HG03103 (cell line): ENCODE results near the gene FUCA2.
"Not testable (repeated sequence)": the region's sequence is repeated elsewhere in the genome, so short reads cannot be mapped to it uniquely, and the experiment has no call there.

ENCODE experiments used
- ATAC-seq: cut with Tn5 transposase; IDR thresholded peaks from one replicate; pipeline ENCODE4 v1.9.1; 2021; ENCODE audit warnings: low read depth; ENCODE audit not compliant: unreplicated experiment

FUCA2 gene

DNA sequence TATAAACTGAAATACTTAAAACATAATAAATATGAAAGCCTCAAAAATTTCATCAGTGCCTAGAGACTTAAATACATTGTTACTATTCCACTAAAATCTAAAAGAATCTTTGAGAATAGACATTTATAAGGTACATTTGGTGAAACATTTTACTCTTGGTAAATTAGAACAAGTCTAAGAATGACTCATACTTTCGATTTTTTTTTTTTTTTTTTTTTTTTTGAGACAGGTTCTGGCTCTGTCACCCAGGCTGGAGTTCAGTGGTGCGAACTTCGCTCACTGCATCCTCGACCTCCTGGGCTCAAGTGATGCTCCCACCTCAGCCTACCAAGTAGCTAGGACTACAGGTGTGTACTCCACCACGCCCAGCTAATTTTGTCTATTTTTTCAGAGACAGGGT, 6.4 kb downstream of the FUCA2 start:
- ATAC-seq = no peak

DNA sequence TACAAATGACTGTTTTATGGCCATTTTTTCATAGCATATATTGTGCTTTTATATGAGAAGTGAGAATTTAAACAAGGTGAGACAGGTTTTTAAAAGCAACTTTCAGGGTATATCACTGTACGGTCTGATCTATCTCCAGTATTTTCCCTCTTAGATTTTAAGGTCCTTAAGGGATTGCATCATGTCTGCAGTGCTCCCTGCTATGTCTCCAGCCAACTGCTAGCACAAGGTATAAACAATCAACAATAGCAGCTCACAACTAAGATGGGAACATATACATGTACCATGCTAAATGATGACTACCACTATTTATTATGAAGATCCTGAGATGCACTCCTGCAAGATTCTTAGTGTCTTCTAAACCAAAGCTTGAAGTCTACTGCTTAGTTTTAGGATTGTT, 7.2 kb downstream of the FUCA2 start:
- no peak for ATAC-seq

DNA sequence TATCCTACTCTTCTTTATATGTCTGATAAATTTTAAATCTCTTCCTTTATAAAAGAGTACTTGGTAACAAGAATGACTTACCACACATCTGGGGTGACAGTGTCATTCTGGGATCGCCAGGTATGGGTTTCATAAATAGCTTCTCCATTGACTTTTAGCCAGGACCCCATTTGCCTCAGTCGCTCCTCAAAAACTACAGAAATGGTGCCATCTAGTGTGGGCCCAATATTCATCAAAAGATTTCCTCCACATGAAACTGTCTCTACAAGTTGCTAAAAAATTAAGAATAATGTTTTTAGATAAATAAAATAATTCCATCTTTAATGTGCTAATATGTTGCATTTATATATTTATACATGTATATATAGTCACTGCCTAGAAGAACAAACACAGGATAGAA, 9.7 kb downstream of the FUCA2 start:
- ATAC-seq = no peak

DNA sequence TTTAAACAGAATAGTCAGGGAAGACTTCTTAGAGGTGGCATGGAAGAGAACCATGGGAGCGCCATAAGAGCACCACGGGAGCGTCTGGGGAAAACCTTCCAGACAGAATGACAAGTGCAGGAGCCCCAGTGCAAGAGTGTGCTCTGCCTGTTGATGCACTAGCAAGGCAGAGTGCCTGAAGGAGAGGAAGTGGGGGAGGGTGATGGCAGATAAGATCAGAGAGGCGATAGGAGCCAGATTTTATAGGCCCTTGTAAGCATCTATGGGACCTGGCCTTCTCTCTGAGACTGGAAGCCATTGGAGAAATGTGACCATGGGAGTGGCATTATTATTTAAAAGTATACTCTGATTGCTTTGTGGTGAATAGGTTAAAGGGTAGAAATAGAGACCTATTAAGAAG, 13.1 kb downstream of the FUCA2 start:
- no peak for ATAC-seq

DNA sequence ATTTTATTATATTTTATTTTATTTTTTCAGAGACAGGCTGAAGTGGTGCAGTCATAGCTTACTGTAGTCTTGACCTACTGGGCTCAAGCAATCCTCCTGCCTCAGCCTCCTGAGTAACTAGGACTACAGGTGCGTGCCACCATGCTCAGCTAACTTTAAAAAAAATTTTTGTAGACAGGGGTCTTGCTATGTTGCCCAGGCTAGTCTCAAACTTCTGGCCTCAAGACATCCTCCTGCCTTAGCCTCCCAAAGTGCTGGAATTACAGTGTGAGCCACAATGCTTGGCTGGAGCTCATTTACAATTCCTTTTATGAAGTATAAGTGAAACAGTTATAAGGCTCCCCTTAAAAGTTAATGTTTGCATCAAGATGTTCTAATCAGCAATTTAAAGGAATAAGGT, 14.5 kb downstream of the FUCA2 start:
- ATAC-seq = no peak

DNA sequence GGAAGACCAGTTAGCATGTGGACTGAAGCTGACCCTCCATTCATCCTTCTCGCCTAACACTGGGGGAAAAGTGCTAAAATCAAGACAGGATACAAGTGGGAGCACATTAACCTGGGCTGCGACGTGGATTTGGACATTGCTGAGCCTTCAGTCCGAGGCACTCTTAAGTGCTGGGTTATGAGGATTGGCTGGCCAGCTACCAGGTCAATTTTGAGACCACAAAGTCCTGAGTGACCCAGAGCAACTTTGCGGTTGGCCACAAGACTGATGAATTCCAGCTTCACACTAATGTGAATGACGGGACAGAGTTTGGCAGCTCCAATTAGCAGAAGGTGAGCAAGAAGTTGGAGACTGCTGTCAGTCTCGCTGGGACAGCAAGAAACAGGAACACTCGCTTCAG, 20.7 kb downstream of the FUCA2 start:
- no peak for ATAC-seq

DNA sequence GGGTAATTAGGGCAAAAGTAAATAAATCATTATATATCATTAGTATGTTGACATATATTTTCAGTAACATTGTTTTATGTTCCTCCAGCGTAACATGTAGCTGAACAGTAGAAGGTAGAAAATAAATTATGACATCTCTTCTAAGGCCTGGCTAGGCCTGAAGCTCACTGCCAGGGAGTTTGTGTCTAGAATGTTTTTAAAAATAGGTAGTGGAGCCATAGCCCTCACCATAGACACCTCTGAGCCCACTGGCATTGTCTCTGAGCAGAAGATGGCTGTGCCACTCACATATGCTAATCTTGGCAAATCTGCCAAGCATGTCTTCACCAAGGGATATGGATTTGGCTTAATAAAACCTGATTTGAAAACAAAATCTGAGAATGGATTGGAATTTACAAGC, 21.3 kb downstream of the FUCA2 start:
- ATAC-seq = no peak

DNA sequence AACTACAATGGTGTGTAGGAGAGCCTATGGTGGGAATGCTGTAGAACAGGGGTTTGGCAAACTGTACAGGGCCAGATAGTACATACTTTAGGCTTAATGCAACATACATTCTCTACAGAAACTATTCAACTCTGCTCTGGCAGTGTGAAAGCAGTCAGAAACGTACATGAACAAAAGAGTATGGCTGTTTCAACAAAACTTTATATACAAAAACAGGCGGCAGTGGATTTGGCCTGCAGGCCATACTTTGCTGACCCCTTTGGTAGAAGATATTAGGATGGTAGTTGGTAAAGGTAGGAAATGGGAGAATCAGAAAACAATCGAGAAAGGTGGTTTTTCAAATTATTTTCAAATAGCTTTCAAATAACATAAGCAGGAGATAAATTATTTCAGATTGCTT, 24.8 kb downstream of the FUCA2 start:
- ATAC-seq = no peak

DNA sequence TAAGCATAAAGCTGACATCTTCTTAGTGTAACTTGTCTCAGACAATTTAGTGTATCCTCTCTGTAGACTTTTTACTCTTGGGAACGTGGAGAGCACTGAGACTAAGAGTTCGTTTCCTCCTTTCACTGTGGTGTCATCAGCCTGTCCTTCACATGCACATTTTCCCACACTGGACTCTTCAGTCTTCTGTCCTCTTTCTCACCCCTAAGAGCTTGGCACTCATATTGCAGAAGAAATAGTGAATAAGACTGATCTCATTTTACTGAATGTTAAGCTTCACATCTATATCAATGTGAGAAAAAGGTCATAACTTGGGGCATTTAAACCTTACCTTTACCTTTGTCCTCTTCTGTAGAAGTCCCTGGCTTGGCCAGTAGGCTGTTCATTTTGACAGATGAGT, 25.6 kb downstream of the FUCA2 start:
- no peak for ATAC-seq

DNA sequence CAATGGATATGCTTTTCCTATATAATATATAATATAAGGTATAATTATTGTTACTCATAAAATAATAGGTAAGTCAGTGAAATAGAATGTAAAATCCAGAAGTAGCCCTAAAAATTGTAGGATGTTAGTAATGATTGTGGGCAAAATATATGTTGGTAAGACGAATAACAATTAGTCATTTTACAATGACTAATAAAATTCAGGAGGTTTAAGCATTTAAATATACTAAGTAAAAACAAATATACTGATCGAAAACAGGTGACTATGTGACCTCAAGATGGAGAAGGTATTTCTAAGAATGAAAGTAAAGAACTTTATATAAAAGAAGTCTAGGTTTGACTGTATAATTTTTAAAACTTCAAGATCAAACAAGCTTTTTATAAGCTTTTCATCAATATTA, 28.9 kb downstream of the FUCA2 start:
- ATAC-seq = no peak

DNA sequence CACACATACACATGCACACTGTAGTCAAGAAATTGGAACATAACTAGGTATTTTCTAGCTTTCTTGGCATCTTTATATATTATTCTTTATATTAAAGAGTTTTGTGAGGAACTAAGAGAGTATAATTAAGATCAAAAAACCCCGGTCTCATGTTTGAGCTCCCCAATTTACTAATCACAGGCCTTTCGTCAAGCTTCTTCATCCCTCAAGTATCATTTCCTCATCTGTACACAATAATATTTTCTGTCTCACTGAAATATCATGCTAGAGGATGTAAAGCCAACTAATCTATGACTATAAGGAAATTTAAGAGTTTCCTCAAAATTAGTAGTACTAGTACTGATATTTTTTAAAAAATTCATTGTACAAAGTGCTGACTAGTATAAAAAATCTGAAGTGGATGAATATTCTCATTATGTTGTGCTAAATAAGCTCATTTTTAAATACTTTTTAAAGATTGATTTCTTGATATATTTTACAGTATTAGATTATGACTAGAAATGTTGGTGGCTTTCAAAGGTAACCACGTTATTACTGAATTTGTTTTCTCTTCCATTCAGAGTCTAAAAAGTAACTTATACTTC, 32.9 kb downstream of the FUCA2 start:
- ATAC-seq = no peak

DNA sequence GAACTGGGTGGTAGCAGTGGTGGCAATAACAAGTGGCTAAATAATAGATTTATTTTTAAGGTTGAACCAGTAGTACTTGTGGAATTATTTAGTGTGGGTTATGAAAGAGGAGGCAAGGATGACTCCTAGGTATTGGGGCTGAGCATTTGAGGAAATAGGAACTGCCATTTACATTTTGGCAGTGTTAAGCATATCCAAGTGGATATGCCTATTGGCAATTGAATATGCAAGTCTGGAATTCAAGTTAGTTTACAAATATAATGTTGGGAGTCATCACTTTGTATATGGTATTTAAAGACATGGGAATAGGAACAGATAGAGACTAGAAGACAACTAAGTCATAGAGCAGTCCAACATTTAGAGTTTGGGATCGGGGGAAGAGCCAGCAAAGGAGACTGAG, 35.0 kb downstream of the FUCA2 start:
- no peak for ATAC-seq

DNA sequence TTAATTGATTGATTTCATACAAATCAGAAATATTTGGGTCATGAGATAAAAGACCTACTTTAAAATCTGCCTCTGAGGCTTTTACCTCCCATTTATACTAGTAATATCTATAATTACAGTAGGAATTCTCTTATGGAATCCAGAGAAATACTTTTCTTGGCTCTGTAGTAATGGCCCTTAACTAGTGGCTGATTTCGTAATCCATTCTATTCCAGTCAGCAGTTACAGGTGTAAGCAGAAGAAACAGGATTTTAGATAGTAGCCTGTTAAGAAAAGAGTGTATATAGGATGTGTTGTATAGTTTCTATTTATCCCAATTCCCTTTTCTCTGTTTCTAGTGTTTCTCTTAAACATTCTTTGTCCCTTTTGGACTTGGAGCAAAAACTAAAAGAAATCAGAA, 39.7 kb downstream of the FUCA2 start:
- ATAC-seq = no peak

DNA sequence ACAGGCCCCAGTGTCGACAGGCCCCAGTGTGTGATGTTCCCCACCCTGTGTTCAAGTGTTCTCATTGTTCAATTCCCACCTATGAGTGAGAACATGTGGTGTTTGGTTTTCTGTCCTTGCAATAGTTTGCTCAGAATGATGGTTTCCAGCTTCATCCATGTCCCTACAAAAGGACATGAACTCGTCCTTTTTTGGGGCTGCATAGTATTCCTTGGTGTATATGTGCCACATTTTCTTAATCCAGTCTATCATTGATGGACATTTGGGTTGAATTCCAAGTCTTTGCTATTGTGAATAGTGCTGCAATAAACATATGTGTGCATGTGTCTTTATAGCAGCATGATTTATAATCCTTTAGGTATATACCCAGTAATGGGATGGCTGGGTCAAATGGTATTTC, 42.7 kb downstream of the FUCA2 start:
- ATAC-seq = not testable (repeated sequence)

DNA sequence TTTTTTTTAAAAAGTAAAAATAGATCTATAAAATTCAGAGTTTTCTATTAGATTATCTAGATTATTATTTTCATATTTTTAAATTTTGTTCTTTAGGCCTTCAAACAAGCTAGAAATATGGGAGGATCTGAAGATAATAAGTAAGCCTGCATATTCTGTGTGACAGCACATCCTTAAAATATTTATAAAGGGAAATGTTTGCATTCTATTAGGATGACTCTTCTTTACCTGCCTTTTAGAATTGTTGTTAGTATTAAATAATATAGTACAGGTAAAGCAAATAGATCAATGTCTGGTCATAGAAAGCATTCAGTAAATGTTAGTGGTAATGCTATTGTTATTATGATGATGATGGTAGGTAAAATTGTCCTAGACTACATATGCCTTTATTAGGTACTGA, 43.5 kb downstream of the FUCA2 start:
- no peak for ATAC-seq

DNA sequence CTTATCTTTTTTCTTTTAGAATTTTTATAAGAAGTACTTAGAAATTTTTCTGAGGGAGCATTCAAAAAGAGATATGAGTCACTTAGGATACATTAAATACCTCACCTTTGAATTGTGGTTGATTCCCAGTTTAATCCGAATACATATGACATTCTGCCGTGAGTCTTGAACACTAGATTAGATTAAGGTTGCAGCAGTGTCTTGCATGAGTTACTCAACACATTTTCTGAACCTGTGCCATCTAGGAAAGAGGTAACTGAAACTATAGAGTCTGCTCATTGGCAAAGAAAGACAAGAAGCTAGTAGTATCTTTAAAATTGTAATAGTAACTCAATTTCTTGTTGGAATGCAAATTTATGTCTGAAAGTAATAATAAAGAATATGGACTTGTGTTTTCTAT, 46.0 kb downstream of the FUCA2 start:
- ATAC-seq = no peak

DNA sequence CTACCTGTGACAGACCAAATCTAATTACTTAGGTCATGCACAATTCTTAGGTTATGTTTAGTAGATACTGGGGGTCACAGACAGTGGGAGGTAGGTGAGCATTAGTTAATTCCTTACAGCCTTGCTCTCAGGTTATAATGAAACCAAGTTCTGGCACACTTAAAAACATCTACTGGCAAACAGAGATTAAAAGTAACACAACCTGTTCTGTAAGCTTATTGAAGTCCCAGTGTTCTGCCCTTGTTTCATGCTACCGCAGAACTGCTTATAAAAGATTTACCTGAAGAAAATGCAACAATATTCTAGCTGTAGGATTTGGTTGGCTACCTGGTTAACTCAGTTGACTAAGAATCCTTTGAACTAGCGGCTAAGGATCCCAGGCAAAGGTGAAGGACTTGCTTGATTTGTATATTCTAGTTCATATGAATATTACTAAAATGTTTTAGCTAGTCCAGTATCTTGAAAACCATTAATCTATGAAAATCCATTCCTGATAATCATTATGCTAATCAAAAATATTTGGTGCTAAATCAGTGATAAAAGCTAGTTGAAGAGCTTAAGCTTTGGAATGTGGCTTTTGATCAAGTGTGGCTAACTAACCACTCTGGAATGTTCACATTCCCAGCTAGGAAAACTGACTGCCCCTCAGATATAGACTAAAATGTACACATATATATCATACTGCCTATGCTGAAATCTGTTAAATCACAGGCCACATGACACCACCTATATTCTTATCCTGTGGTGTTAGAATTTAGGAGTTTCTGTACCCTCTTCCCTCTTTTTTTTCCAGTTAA, 53.8 kb downstream of the FUCA2 start:
- ATAC-seq = no peak

DNA sequence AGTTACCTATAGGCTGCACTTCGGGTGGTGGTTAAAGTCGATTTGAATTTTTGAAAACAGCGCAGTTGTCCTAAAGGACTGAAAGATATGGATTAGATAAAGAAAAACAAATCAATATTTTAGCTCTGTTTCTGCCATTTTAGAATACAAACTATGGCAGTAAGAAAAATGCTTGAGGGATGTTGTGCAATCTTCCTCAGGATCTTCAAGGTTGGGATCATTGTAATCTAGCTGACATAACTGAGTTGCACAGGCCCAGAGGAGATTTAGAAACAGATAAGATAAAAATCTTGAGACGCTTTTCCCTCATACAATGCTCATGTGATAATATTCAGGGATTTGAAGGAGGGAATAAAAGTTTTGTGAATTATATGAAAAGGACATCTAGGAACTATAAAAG, 60.0 kb downstream of the FUCA2 start:
- no peak for ATAC-seq

DNA sequence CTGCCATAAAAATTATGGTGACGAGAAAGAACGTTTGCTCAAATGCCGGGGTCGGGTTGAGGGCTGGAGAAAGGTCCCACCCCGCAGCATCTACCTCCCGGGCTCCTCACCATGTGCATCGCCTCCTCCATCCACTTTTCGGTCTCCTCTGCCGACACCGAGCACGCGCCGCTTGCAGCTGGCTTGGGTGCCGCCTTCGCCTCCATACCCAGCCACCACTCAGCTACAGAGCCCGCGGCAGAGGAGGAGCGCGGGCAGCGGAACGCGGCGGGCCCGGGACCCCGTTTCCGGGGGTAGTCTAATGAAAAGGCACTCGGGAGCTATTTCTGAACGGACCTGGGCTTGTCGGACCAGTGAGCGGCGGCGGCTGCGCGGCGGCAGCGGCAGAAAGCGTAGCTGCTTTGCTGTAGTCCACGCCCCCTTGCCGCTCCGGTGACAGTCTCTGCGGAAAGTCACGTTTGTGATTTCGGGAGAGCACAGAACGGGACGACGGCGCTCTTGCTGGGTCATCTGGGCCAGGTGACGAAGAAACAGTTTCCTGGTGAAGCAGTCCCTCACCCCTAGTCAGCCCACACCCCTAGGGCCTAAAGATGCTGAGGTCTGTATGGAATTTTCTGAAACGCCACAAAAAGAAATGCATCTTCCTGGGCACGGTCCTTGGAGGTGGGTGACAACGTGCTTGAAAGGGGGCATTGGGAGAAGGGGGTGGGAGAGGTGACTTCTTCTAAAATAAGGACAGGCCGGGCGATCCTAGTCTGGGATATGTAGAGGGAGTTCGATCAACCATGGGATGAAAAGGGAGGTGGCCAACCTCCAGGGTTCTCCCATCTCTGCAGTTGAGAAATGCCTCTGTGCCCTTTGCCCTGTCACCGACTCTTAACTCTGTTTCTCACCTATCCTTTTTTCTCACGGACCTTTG, 60.8 kb downstream of the FUCA2 start, which contains the start of the genes ADAT2 and PEX3:
Gene ADAT2, minus strand, starts transcription at position 243 of the 919 bp plus-strand sequence. Its CDS starts 37 bp downstream, at position 206.
Gene PEX3, plus strand, starts transcription at position 353 of the 919 bp plus-strand sequence. Its CDS starts 238 bp downstream, at position 591.
- peak; percentile 92 for ATAC-seq

DNA sequence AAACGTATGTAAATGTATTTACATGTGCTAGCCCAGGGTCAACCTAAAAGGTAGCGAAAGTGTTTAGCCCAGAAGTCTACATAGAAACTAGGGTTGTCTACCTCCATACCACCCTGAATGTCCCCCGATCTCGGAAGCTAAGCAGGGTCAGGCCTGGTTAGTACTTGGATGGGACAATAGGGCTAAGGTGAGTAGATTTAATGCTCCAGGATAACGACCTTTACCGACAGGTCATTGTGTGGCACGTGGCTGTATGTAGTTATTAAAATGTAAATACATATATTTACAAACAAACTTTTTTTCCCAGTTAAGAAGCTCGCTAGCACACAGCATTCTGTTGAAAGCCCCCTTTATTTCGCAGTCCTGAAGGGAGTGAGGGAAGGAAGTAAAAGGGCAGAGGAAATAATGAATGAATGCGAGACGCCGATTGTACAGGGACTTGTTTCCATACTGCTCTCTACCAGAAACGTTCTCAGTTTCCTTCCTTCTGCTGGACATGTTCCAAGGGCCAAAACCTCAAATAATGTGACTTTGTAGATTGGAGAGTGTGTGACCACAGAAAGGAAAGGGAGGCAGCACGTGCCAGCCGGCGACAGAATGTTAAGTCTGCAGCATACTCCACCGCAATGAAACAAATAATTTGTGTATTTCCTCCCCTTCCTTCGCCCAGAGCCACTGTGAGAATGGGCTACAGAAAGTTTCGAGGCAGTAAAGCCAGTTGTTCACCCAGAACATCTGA, 61.6 kb downstream of the FUCA2 start:
- peak; percentile 1 for ATAC-seq
